Motor neuron (in vitro differentiated cells): ENCODE data around the gene ZMYND8. TPM values are rescaled to one million over a fixed set of nuclear protein-coding genes. Genes with fewer than 3 reads are reported as not detected.

ENCODE experiments used
- total RNA-seq, 8 experiments: library from RNA; unstranded; fragments of 300-600 nt; gene quantifications; 2 replicates each; pipeline versions ENCODE4 v1.2.3 to v1.2.4, GENCODE V29; 2022

Gene ZMYND8
- total RNA-seq, 8 experiments from 2014 or later = 18.1 to 90.8 (median 36.7) TPM

Other genes starting within 250 kb of the ZMYND8 start
- 10 to 100 TPM; 24.4 to 81.9 (median 31.1) TPM for gene NCOA3, start 145.2 kb upstream of the ZMYND8 start, total RNA-seq